22Rv1 (cell line): ENCODE measurements around the gene ABHD18.
"Not testable (repeated sequence)": the region's sequence is repeated elsewhere in the genome, so short reads cannot be mapped to it uniquely, and the experiment has no call there.

Experiments used
- ZFX ChIP-seq: fragments of 450-650 bp; IDR thresholded peaks from 2 replicates; pipeline ENCODE4 v1.6.1; 2017; ENCODE audit warnings: antibody characterized with exemption, borderline replicate concordance
- TF ChIP-seq, protein P1 (sequence below): fragments of 450-650 bp; IDR thresholded peaks from 2 replicates; pipeline ENCODE4 v1.5.1; 2017; ENCODE audit warnings: mild to moderate bottlenecking

DNA sequence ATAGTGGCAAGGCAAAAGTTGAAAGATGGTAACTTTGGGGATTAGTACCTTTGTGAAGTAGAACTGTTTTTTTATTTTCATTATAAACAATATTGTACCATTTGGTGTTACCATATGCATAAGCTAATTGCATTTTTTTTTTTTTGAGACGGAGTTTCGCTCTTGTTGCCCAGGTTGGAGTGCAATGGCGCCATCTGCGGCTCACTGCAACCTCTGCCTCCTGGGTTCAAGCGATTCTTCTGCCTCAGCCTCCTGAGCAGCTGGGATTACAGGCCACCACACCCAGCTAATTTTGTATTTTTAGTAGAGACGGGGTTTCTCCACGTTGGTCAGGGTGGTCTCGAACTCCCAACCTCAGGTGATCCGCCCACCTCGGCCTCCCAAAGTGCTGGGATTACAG lies 86.0 kb downstream of the ABHD18 start:
- TF ChIP-seq, protein P1, sequence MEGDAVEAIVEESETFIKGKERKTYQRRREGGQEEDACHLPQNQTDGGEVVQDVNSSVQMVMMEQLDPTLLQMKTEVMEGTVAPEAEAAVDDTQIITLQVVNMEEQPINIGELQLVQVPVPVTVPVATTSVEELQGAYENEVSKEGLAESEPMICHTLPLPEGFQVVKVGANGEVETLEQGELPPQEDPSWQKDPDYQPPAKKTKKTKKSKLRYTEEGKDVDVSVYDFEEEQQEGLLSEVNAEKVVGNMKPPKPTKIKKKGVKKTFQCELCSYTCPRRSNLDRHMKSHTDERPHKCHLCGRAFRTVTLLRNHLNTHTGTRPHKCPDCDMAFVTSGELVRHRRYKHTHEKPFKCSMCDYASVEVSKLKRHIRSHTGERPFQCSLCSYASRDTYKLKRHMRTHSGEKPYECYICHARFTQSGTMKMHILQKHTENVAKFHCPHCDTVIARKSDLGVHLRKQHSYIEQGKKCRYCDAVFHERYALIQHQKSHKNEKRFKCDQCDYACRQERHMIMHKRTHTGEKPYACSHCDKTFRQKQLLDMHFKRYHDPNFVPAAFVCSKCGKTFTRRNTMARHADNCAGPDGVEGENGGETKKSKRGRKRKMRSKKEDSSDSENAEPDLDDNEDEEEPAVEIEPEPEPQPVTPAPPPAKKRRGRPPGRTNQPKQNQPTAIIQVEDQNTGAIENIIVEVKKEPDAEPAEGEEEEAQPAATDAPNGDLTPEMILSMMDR, result peak; percentile 70
- not testable (repeated sequence) for TF ChIP-seq ZFX
